KOPT-K1 (cell line): ENCODE results near the gene IKBKG.
"Not testable (repeated sequence)": the region's sequence is repeated elsewhere in the genome, so short reads cannot be mapped to it uniquely, and the experiment has no call there.

Experiments
- H3K27ac ChIP-seq: fragments of 200-600 bp; sonication (generic); 2 replicates; pipeline ENCODE4 v1.5.1; 2016; ENCODE audit warnings: antibody characterized with exemption, mild to moderate bottlenecking, low read depth, low read length; ENCODE audit not compliant: poor library complexity, severe bottlenecking
- H3K36me3 ChIP-seq: fragments of 200-600 bp; sonication (generic); 2 replicates; pipeline ENCODE4 v1.5.1; 2017; ENCODE audit warnings: antibody characterized with exemption, mild to moderate bottlenecking, low read length, moderate library complexity; ENCODE audit not compliant: insufficient read depth
- H3K9me3 ChIP-seq: fragments of 200-600 bp; sonication (generic); 2 replicates; pipeline ENCODE4 v1.5.1; 2017; ENCODE audit warnings: antibody characterized with exemption, low read length, mild to moderate bottlenecking; ENCODE audit not compliant: insufficient read depth, poor library complexity, severe bottlenecking

The IKBKG gene

GRCh38 chrX:154573061-154573460 lies 25.6 kb downstream of the IKBKG start:
- not testable (repeated sequence) for H3K36me3 ChIP-seq, H3K27ac ChIP-seq, H3K9me3 ChIP-seq

- H3K27ac ChIP-seq, H3K9me3 ChIP-seq, H3K36me3 ChIP-seq: not testable (repeated sequence)
These were observed 27.7 kb downstream of the IKBKG start for GRCh38 chrX:154575076-154575475.

DNA sequence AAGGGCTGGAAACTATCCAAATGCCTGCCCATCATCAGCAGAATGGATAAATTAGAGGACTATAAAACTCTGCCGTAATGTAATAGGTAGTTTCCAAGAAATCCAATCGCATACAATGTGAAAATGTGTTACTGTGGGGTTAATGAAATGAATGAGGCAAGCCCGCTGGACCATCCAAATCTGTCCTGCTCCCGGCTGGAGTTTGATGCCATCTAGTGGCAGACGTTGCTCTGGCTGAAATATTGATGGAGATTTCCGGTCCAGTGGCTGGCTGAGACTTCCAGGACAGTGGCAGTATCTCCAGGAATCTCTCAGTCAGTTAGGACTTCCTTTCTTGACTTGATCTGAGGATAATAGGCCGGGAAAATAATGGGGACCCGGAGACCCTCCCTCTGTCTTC lies 35.6 kb downstream of the IKBKG start:
- H3K27ac ChIP-seq, H3K36me3 ChIP-seq: not testable (repeated sequence)

GRCh38 chrX:154584585-154585183 lies 37.3 kb downstream of the IKBKG start, which contains the start of gene CTAG1A:
TSS of gene CTAG1A (plus strand) at chrX:154585133. CDS start at chrX:154585207, 74 bp downstream.
- not testable (repeated sequence) for H3K36me3 ChIP-seq, H3K9me3 ChIP-seq

More for the DNA sequence above, 35.6 kb downstream of the IKBKG start:
- not testable (repeated sequence) for H3K9me3 ChIP-seq

GRCh38 chrX:154590415-154590814 lies 43.0 kb downstream of the IKBKG start:
- not testable (repeated sequence) for H3K27ac ChIP-seq, H3K9me3 ChIP-seq, H3K36me3 ChIP-seq

More at GRCh38 chrX:154584585-154585183, 37.3 kb downstream of the IKBKG start, which contains the start of gene CTAG1A:
- not testable (repeated sequence) for H3K27ac ChIP-seq

- Histone ChIP-seq H3K36me3 (no peaks in the 10 kb centered on the region), H3K27ac (no peak overlapping the region), H3K9me3 (no peaks in the 10 kb centered on the region)
These were observed 45.1 kb downstream of the IKBKG start for GRCh38 chrX:154592505-154592904.

GRCh38 chrX:154593201-154593600 lies 45.8 kb downstream of the IKBKG start:
- Histone ChIP-seq H3K27ac (no peak overlapping the region), H3K36me3 (no peaks in the 10 kb centered on the region), H3K9me3 (no peaks in the 10 kb centered on the region)

DNA sequence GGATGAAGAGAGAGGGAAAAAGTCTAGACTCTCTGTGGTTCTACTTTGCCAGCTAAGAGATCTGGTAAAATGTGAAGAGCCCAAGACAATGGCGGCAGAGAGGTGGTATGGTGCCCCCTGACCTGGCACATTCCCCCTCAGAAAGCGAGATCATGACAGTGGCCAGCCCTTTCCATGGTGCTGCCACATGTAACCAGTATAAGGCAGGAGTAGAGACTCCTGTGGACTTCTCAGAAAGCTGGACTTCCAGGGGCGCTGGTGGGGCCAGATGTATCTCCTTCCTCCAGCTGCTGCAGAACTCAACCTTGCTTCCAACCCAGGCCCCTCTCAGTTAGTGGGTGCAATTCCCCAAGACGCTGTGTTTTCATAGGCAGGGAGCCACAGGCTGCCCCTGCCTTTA lies 47.1 kb downstream of the IKBKG start:
- no peaks in the 10 kb centered on the region for H3K36me3 ChIP-seq
- H3K9me3 ChIP-seq = no peaks in the 10 kb centered on the region
- H3K27ac ChIP-seq = no peak overlapping the region

GRCh38 chrX:154595559-154596249 lies 48.3 kb downstream of the IKBKG start:
- no peaks in the 10 kb centered on the region for H3K9me3 ChIP-seq

DNA sequence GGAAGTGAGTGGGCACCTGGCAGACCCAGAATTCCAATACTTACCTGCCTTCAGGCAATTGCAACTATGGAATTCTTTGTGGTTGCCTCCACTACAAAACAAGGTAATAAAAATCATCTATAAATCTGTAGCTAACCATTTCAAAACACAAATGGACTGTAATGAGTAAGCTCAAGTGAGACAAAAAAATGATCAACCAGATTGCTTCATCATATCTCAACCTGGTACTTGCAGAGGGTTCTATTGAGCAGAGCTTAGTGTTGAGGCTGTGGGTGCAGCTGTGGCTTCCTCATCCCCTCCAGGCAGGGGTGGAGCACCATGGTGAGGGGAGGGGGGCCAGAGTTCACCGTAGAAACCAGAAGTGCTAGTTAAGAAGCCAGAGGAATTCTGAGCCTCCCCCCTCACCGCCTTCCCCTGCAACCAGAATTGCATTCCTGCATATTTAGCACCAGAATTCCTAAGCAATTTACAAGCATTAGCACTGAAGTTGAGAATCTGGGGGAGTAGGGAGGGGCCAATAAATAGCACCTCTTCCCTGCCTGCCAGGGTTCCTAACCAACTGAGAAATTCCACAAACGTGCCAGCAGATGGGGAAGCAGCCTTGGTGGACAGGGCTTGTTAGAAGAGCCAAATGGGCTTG lies 49.0 kb downstream of the IKBKG start:
- H3K27ac ChIP-seq = no peak overlapping the region

More at GRCh38 chrX:154595559-154596249, 48.3 kb downstream of the IKBKG start:
- Histone ChIP-seq H3K27ac (no peak overlapping the region), H3K36me3 (no peaks in the 10 kb centered on the region)

DNA sequence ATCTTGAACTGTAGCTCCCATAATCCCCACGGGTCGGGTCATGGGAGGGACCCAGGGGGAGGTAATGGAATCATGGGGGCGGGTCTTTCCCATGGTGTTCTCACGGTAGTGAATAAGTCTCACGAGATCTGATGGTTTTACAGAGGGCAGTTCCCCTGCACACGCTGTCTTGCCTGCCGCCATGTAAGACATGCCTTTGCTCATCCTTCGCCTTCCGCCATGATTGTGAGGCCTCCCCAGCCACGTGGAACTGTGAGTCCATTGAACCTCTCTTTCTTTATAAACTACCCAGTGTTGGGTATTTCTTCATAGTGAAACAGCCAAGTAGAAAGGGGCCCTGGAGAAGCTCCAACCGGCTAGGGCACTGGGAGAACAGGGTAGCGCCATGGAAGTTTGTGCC lies 49.8 kb downstream of the IKBKG start:
- no peaks in the 10 kb centered on the region for H3K9me3 ChIP-seq

More for the DNA sequence above, 49.0 kb downstream of the IKBKG start:
- no peaks in the 10 kb centered on the region for H3K36me3 ChIP-seq
- H3K9me3 ChIP-seq = no peaks in the 10 kb centered on the region

GRCh38 chrX:154598656-154599055 lies 51.2 kb downstream of the IKBKG start:
- H3K27ac ChIP-seq = no peak overlapping the region
- H3K9me3 ChIP-seq = no peaks in the 10 kb centered on the region

More for the DNA sequence above, 49.8 kb downstream of the IKBKG start:
- Histone ChIP-seq H3K36me3 (no peaks in the 10 kb centered on the region), H3K27ac (no peak overlapping the region)

GRCh38 chrX:154599531-154599930 lies 52.1 kb downstream of the IKBKG start:
- Histone ChIP-seq H3K27ac (no peak overlapping the region), H3K36me3 (no peaks in the 10 kb centered on the region), H3K9me3 (no peaks in the 10 kb centered on the region)

More at GRCh38 chrX:154598656-154599055, 51.2 kb downstream of the IKBKG start:
- no peaks in the 10 kb centered on the region for H3K36me3 ChIP-seq

GRCh38 chrX:154600759-154601374 lies 53.4 kb downstream of the IKBKG start:
- H3K9me3 ChIP-seq = no peaks in the 10 kb centered on the region
- no peaks in the 10 kb centered on the region for H3K36me3 ChIP-seq
- H3K27ac ChIP-seq = no peak overlapping the region

DNA sequence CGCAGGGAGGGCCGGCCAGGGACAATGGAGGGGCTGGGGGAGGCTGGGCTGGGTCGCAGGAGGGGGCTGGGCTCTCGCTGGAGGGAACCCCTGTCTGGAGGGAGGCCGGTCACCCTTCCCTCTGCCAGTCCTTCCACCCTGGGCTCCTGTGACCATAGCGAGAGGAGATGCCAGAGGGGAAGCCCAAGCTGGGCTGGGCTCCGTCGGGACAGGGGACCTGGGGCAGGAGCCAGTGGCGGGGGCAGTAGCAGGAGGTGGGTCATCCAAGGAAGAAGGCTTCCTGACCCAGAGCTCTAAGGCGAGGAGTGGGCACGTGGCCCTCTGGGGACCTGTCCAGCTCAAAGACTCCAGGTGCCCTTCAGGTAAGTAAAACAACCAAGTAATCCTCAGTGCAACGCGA lies 54.8 kb downstream of the IKBKG start:
- no peak overlapping the region for H3K27ac ChIP-seq
- no peaks in the 10 kb centered on the region for H3K9me3 ChIP-seq
- H3K36me3 ChIP-seq = no peaks in the 10 kb centered on the region
